ENCODE results near the gene M6PR.
"Not testable (repeated sequence)": the region's sequence is repeated elsewhere in the genome, so short reads cannot be mapped to it uniquely, and the experiment has no call there.

The M6PR gene

GRCh38 chr12:8941691-8942478 lies 7.6 kb downstream of the M6PR start:
- H3K27me3 ChIP-seq (ENCODE audit: insufficient read depth, poor library complexity, severe bottlenecking): no peaks in the 10 kb centered on the region
- H3K9me3 ChIP-seq (ENCODE audit: severe bottlenecking): no peaks in the 10 kb centered on the region
- DNase-seq (ENCODE audit: low spot score): no peak
- no peak overlapping the region for H3K27ac ChIP-seq (ENCODE audit: poor library complexity, severe bottlenecking)
- no peaks in the 10 kb centered on the region for H3K4me1 ChIP-seq (ENCODE audit: insufficient read depth, poor library complexity, severe bottlenecking)
- peaks cover 37% of the 10 kb centered on the region for H3K36me3 ChIP-seq (ENCODE audit: low read depth)
- no peak for TF ChIP-seq CTCF (IDR thresholded peaks at IDR 0.05; ENCODE audit: poor library complexity, severe bottlenecking)
- ATAC-seq (ENCODE audit: low read depth): no peak
- no peak overlapping the region for H3K4me3 ChIP-seq (ENCODE audit: severe bottlenecking)

GRCh38 chr12:8937842-8938442 lies 11.5 kb downstream of the M6PR start:
- not testable (repeated sequence) for H3K27me3 ChIP-seq (ENCODE audit: insufficient read depth, poor library complexity, severe bottlenecking); H3K27ac ChIP-seq (ENCODE audit: poor library complexity, severe bottlenecking); H3K4me3 ChIP-seq (ENCODE audit: severe bottlenecking); H3K4me1 ChIP-seq (ENCODE audit: insufficient read depth, poor library complexity, severe bottlenecking); H3K9me3 ChIP-seq (ENCODE audit: severe bottlenecking); ATAC-seq (ENCODE audit: low read depth); H3K36me3 ChIP-seq (ENCODE audit: low read depth); DNase-seq (ENCODE audit: low spot score)

GRCh38 chr12:8936735-8937134 lies 12.7 kb downstream of the M6PR start:
- no peak overlapping the region for H3K27ac ChIP-seq (ENCODE audit: poor library complexity, severe bottlenecking)
- H3K9me3 ChIP-seq (ENCODE audit: severe bottlenecking): no peaks in the 10 kb centered on the region
- H3K27me3 ChIP-seq (ENCODE audit: insufficient read depth, poor library complexity, severe bottlenecking): no peaks in the 10 kb centered on the region
- TF ChIP-seq CTCF (IDR thresholded peaks at IDR 0.05; ENCODE audit: poor library complexity, severe bottlenecking): no peak
- no peak overlapping the region for H3K4me3 ChIP-seq (ENCODE audit: severe bottlenecking)
- no peak for ATAC-seq (ENCODE audit: low read depth)
- no peaks in the 10 kb centered on the region for H3K4me1 ChIP-seq (ENCODE audit: insufficient read depth, poor library complexity, severe bottlenecking)
- DNase-seq (ENCODE audit: low spot score): no peak
- H3K36me3 ChIP-seq (ENCODE audit: low read depth): peaks cover 3% of the 10 kb centered on the region; the same call in 1 of the 2 replicates

- DNase-seq (ENCODE audit: low spot score); H3K36me3 ChIP-seq (ENCODE audit: low read depth); H3K4me3 ChIP-seq (ENCODE audit: severe bottlenecking); H3K27me3 ChIP-seq (ENCODE audit: insufficient read depth, poor library complexity, severe bottlenecking); H3K4me1 ChIP-seq (ENCODE audit: insufficient read depth, poor library complexity, severe bottlenecking); ATAC-seq (ENCODE audit: low read depth); H3K27ac ChIP-seq (ENCODE audit: poor library complexity, severe bottlenecking); H3K9me3 ChIP-seq (ENCODE audit: severe bottlenecking): not testable (repeated sequence)
Observed at GRCh38 chr12:8934080-8934479, 15.4 kb downstream of the M6PR start.

GRCh38 chr12:8932464-8932863 lies 17.0 kb downstream of the M6PR start:
- ATAC-seq (ENCODE audit: low read depth); H3K27ac ChIP-seq (ENCODE audit: poor library complexity, severe bottlenecking); H3K4me1 ChIP-seq (ENCODE audit: insufficient read depth, poor library complexity, severe bottlenecking); H3K9me3 ChIP-seq (ENCODE audit: severe bottlenecking); H3K36me3 ChIP-seq (ENCODE audit: low read depth); DNase-seq (ENCODE audit: low spot score); H3K27me3 ChIP-seq (ENCODE audit: insufficient read depth, poor library complexity, severe bottlenecking); H3K4me3 ChIP-seq (ENCODE audit: severe bottlenecking): not testable (repeated sequence)

GRCh38 chr12:8930655-8931323 lies 18.7 kb downstream of the M6PR start:
- not testable (repeated sequence) for DNase-seq (ENCODE audit: low spot score); ATAC-seq (ENCODE audit: low read depth); H3K27ac ChIP-seq (ENCODE audit: poor library complexity, severe bottlenecking); H3K36me3 ChIP-seq (ENCODE audit: low read depth); H3K4me3 ChIP-seq (ENCODE audit: severe bottlenecking); H3K27me3 ChIP-seq (ENCODE audit: insufficient read depth, poor library complexity, severe bottlenecking); H3K9me3 ChIP-seq (ENCODE audit: severe bottlenecking); H3K4me1 ChIP-seq (ENCODE audit: insufficient read depth, poor library complexity, severe bottlenecking)

Data from RWPE2 (cell line).